GM18502 (cell line): ENCODE data around the gene CENPV.

Experiments
- ATAC-seq: cut with Tn5 transposase; IDR thresholded peaks from one replicate; pipeline ENCODE4 v1.9.1; 2021; ENCODE audit warnings: mild to moderate bottlenecking; ENCODE audit not compliant: unreplicated experiment, poor library complexity

The CENPV gene

GRCh38 chr17:16363749-16364536 lies 10.7 kb upstream of the CENPV start:
- peak; percentile 76 for ATAC-seq

- no peak for ATAC-seq
Observed at GRCh38 chr17:16361874-16362273, 8.6 kb upstream of the CENPV start.

- no peak for ATAC-seq
Observed at GRCh38 chr17:16358394-16358793, 5.1 kb upstream of the CENPV start.

- no peak for ATAC-seq
Observed at GRCh38 chr17:16354585-16354984, 1.3 kb upstream of the CENPV start.

- peak; percentile 56 for ATAC-seq
Observed at GRCh38 chr17:16352667-16353316, 477 bp downstream of the CENPV start.

GRCh38 chr17:16352303-16352666 lies 984 bp downstream of the CENPV start:
- ATAC-seq: no peak

- no peak for ATAC-seq
Observed at GRCh38 chr17:16351831-16352230, 1.4 kb downstream of the CENPV start.

- ATAC-seq: no peak
Observed at GRCh38 chr17:16349431-16349830, 3.8 kb downstream of the CENPV start.

GRCh38 chr17:16348586-16348985 lies 4.7 kb downstream of the CENPV start:
- ATAC-seq: no peak

GRCh38 chr17:16346721-16347271 lies 6.5 kb downstream of the CENPV start:
- ATAC-seq: no peak

- ATAC-seq: no peak
Observed at GRCh38 chr17:16345565-16345964, 7.7 kb downstream of the CENPV start.

GRCh38 chr17:16343569-16343968 lies 9.7 kb downstream of the CENPV start:
- no peak for ATAC-seq

- no peak for ATAC-seq
Observed at GRCh38 chr17:16342979-16343378, 10.3 kb downstream of the CENPV start.

- ATAC-seq: no peak
Observed at GRCh38 chr17:16339959-16340358, 13.3 kb downstream of the CENPV start.

GRCh38 chr17:16339402-16339801 lies 13.9 kb downstream of the CENPV start:
- no peak for ATAC-seq

GRCh38 chr17:16338391-16338790 lies 14.9 kb downstream of the CENPV start:
- no peak for ATAC-seq

GRCh38 chr17:16329519-16330271 lies 23.6 kb downstream of the CENPV start:
- peak; percentile 63 for ATAC-seq

GRCh38 chr17:16328997-16329396 lies 24.3 kb downstream of the CENPV start:
- no peak for ATAC-seq

- ATAC-seq: no peak
Observed at GRCh38 chr17:16327018-16327417, 26.3 kb downstream of the CENPV start.

GRCh38 chr17:16325964-16326363 lies 27.3 kb downstream of the CENPV start:
- no peak for ATAC-seq

- no peak for ATAC-seq
Observed at GRCh38 chr17:16322636-16323035, 30.6 kb downstream of the CENPV start.
